ENCODE measurements around the gene TEX264.
A peak's percentile ranks its signal among the peaks of the same experiment; 100 is the strongest.

TEX264 gene

GRCh38 chr3:51675201-51675611 lies 4.2 kb downstream of the TEX264 start:
- no peak for DNase-seq

- no peak for DNase-seq
Measured at GRCh38 chr3:51676102-51676640, 5.1 kb downstream of the TEX264 start.

- DNase-seq, result no peak
Measured at GRCh38 chr3:51677358-51677757, 6.3 kb downstream of the TEX264 start.

- no peak for DNase-seq
Measured at GRCh38 chr3:51678186-51678585, 7.1 kb downstream of the TEX264 start.

- DNase-seq, result no peak
Measured at GRCh38 chr3:51678641-51679040, 7.6 kb downstream of the TEX264 start.

GRCh38 chr3:51679318-51679717 lies 8.3 kb downstream of the TEX264 start:
- no peak for DNase-seq

GRCh38 chr3:51679777-51680176 lies 8.7 kb downstream of the TEX264 start:
- no peak for DNase-seq

GRCh38 chr3:51680196-51680595 lies 9.1 kb downstream of the TEX264 start:
- no peak for DNase-seq

GRCh38 chr3:51680663-51681230 lies 9.7 kb downstream of the TEX264 start:
- no peak for DNase-seq

GRCh38 chr3:51681453-51681852 lies 10.4 kb downstream of the TEX264 start:
- no peak for DNase-seq

GRCh38 chr3:51682079-51682478 lies 11.0 kb downstream of the TEX264 start:
- DNase-seq, result peak; percentile 3

- no peak for DNase-seq
Measured at GRCh38 chr3:51682526-51682925, 11.5 kb downstream of the TEX264 start.

- no peak for DNase-seq
Measured at GRCh38 chr3:51683566-51683965, 12.5 kb downstream of the TEX264 start.

GRCh38 chr3:51684971-51685751 lies 14.1 kb downstream of the TEX264 start:
- no peak for DNase-seq

GRCh38 chr3:51686056-51686455 lies 15.0 kb downstream of the TEX264 start:
- DNase-seq, result no peak

GRCh38 chr3:51686512-51687215 lies 15.6 kb downstream of the TEX264 start:
- no peak for DNase-seq

GRCh38 chr3:51687431-51688205 lies 16.6 kb downstream of the TEX264 start:
- DNase-seq, result no peak

GRCh38 chr3:51688206-51688600 lies 17.2 kb downstream of the TEX264 start:
- no peak for DNase-seq

GRCh38 chr3:51691021-51691420 lies 20.0 kb downstream of the TEX264 start:
- DNase-seq, result no peak

GRCh38 chr3:51691949-51692348 lies 20.9 kb downstream of the TEX264 start:
- no peak for DNase-seq

GRCh38 chr3:51692980-51693395 lies 21.9 kb downstream of the TEX264 start:
- DNase-seq, result no peak

GRCh38 chr3:51696954-51697353 lies 25.9 kb downstream of the TEX264 start:
- no peak for DNase-seq

- no peak for DNase-seq
Measured at GRCh38 chr3:51698209-51698608, 27.2 kb downstream of the TEX264 start.

Measured in DMS79 (cell line).